NCI-H1436 (cell line): Measurements from ENCODE around the gene KCNMA1.

Experiments used
- DNase-seq: peaks from one replicate; lab custom pipeline; 2025; lab: John Stamatoyannopoulos, UW

Gene KCNMA1

DNA sequence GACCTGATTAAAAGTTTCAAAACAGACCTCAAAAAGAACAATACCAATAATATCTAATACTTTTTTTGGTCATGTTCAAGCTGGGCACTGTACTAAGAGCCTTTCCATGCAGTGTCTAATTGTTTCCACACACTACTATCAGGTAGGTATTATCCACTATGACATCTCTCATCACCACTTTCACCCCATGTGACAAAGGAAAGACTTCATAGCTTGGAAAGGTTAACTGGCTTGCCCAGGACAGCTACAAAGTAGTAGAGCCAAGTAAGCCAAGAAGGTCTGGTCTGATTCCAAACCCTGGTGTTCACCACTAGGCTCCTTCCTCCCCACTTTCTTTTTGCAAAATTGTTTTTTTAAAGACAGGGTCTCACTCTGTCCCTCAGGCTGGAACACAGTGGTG is 400.5 kb downstream of the KCNMA1 start:
- no peak for DNase-seq

- no peak for DNase-seq
Observed at GRCh38 chr10:77236700-77237099, 400.9 kb downstream of the KCNMA1 start.

DNA sequence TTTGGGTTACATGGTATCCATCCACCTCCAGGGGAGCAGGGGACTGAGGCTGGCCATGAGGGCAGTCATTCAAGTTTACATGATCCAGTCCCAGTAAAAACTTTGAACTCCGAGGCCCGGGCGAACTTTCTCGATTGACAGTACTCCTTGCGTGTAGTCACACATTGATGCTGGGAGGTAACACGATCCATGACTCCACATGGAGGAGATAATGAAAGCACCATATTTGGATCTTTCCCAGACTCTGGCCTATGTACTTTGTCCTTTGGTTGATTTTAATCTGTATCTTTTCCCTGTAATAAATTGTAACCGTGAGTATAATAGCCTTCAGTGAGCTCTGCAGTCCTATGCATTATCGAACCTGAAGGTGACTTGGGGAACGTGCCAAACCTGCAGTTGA is 401.6 kb downstream of the KCNMA1 start:
- no peak for DNase-seq

DNA sequence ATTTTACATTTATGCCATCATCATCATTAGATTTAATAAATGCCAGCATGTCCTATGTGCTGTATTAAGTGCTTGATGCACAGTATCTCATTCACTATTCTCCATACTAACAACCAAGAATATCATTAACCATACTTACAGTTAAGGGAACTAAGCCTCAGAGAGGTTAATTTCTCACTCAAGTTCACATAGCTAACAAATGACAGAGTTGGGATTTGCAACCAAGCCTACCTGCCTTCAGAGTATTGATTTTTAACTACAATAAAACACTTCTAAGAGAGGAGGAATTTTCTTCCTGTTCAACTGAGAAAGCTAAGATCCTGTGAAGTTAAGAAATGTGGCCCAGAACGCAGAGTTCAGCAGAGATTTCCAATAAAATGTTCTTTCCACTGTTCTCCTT is 403.0 kb downstream of the KCNMA1 start:
- no peak for DNase-seq

DNA sequence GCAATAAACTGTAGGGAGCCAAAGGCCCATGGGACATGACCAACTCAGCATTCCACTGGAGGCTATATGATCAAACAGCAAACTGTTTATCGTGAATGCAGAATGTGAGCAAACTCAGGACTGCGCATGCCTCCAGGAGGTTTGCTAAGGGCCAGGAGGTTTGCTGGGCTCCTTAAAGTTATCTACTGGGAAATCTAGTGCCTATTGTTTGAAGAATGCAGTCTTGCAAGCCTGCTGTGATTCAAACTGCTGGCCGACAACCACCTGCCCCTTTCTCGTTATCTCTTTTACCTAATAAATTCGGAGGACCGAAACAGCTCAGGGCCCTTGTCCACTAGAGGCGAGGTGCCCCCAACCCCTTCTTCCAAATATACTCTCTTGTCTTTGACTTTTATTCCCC is 404.1 kb downstream of the KCNMA1 start:
- no peak for DNase-seq

GRCh38 chr10:77231884-77232610 is 405.6 kb downstream of the KCNMA1 start:
- DNase-seq: no peak

- DNase-seq: no peak
Observed at GRCh38 chr10:77231375-77231774, 406.2 kb downstream of the KCNMA1 start.

- DNase-seq: no peak
Observed at GRCh38 chr10:77230194-77230593, 407.4 kb downstream of the KCNMA1 start.

GRCh38 chr10:77229704-77230103 is 407.9 kb downstream of the KCNMA1 start:
- no peak for DNase-seq

DNA sequence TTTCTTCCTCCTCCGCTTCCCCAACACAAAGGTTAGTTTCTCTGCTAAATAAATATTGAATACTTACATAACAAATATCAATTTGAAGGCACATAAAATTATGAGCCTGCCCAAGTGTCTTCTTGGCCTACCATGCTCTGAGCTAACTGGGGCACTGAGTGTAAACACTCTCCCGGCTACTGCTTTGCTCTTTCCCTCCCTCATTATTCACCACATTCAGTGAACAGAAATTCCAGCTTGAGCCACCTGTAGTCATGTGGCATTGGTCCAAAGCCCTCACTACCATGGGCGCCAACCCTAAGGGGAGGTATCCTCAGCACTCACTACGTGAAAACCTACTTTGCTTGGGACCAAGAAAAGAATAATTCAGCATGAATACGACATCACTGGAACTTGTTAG is 409.0 kb downstream of the KCNMA1 start:
- no peak for DNase-seq

GRCh38 chr10:77226853-77227565 is 410.6 kb downstream of the KCNMA1 start:
- no peak for DNase-seq

DNA sequence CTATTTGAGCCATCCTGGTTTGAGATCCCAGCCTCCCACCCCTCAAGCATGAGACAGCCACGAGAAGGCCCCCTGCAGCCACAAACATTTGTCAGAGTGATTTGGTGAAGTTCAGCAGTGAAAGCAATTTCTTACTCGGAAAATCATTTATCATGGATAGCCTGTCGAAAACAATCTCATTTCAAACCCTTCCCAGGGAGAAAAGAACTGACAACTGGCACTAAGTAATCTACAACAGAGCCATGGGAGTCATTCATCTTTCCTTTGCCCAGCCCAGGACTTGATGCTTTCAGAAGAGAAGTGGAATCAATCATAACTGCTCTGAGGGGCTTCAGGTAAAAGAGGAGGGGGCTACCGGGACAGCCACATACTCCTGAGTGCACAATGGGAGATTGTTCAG is 411.2 kb downstream of the KCNMA1 start:
- DNase-seq: no peak

DNA sequence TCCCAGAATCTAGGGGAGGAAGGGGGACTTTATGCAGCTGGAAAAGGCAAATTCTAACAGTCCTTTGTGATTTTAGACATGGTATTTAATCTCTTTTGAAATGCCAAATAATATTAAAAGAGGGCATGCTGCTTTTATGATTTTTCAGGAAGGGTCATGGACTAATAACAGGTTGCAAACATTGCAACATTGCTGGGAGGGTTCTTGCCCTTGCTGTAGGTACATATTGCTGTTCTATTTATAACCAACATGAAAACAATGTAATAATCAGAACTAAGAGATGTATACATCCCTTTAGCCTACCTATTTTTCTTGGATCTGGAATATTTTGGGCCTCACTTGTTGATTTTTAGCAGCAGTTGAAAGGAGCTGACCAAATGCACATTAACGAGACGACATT is 411.6 kb downstream of the KCNMA1 start:
- no peak for DNase-seq

GRCh38 chr10:77223526-77224460 is 413.8 kb downstream of the KCNMA1 start:
- DNase-seq: no peak

GRCh38 chr10:77220150-77220549 is 417.5 kb downstream of the KCNMA1 start:
- DNase-seq: no peak

- no peak for DNase-seq
Observed at GRCh38 chr10:77219046-77219445, 418.6 kb downstream of the KCNMA1 start.

DNA sequence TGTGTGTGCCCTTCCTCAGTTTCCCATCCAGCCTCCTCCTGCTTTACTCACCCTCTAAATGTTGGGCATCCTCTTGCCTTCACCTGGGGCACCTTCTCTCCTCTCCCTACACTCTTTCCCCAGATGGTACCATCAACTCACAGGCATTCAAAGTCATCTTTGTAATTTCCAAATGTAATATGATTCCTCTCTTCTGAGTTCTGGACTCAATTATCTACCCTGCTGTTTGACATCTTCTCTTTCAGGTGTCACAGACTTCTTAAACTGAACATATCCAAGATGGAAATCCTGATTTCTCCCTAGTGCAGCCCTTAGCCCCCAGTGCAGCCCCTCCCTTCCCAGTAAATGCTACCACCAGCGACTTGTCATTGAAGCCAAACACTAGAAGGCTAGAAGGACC is 422.8 kb downstream of the KCNMA1 start:
- no peak for DNase-seq

- DNase-seq: no peak
Observed at GRCh38 chr10:77212632-77213031, 425.0 kb downstream of the KCNMA1 start.

DNA sequence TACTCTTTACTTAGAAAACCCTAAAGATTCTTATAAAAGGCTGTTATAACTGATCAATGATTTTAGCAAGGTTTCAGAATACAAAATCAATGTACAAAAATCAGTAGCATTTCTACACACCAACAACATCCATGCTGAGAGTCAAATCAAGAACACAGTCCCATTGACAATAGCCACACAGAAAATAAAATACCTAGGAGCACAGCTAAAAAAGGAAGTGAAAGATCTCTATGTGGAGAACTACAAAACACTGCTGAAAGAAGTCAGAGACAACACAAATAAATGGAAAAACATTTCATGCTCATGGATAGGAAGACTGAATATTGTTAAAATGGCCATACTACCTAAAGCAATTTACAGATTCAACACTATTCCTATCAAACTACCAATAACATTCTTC is 427.0 kb downstream of the KCNMA1 start:
- DNase-seq: no peak

GRCh38 chr10:77208684-77209256 is 428.8 kb downstream of the KCNMA1 start:
- no peak for DNase-seq

GRCh38 chr10:77207828-77208185 is 429.8 kb downstream of the KCNMA1 start:
- no peak for DNase-seq

- DNase-seq: no peak
Observed at GRCh38 chr10:77207182-77207827, 430.3 kb downstream of the KCNMA1 start.
